ENCODE measurements around the gene FSIP2. TPM values are rescaled to one million over a fixed set of nuclear protein-coding genes. Genes with fewer than 3 reads are reported as not detected.

FSIP2 gene, protein sequence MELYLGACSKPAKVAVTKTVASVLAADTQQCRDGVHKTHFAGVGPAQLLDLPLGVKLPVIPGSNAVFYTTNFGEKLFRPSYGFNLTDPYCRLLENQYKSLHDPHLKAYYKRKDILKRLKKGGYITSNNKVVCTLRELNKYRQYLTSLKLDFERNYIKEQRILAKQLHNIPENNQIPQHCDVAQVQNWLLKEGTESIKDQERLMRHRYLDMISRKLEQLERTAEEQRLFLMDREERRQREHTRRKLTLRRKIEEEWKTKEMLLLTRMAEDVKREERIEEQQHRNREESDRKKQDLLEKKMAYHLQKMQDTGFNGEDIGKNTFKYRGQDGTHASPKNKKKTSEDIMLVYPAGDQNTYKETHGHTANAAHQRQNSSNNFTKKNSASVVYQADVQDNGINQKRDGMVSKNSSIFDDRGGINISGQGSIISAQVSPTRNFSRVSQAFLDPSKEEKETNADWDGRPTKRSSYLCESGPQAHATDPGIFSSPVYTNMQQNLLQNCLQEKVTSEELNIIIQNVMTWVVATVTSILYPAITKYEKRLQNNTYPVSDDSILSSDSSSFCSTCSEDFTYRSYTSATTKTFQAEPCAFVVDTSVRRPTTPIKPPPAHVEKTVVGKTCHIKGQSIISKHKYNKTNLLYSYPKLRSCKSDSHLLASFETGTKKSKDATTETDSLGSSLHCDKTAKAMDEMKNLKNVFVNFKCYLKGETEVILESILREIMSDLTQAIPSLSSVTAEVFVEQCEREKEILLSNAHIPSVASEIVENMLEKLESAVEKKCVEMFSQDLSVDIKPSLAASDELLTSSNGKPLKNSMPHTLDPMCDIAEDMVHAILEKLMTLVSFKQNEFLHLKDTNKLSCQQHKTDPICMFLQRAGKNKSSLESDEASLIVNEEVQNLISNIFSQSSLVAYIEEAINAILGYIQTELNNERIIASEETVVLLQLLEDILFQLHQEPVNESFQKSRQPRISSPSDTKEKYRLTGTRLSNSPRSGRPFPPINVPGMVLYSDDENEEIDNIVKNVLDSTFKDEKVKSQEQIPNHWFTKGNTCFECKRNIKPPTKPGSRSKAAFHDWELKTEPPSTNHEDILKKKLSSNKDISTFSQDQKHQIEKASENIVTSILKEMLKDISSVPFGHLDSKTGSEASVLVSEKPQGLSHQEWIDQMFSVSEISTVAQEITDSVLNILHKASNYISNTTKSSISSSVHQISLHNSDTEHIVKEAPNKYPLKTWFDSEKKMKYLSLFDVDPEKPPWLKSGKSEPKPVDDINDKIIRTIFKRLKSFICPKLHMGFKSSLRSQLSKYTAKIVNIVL (N-terminal part only)
- 2.6 TPM for total RNA-seq

DNA sequence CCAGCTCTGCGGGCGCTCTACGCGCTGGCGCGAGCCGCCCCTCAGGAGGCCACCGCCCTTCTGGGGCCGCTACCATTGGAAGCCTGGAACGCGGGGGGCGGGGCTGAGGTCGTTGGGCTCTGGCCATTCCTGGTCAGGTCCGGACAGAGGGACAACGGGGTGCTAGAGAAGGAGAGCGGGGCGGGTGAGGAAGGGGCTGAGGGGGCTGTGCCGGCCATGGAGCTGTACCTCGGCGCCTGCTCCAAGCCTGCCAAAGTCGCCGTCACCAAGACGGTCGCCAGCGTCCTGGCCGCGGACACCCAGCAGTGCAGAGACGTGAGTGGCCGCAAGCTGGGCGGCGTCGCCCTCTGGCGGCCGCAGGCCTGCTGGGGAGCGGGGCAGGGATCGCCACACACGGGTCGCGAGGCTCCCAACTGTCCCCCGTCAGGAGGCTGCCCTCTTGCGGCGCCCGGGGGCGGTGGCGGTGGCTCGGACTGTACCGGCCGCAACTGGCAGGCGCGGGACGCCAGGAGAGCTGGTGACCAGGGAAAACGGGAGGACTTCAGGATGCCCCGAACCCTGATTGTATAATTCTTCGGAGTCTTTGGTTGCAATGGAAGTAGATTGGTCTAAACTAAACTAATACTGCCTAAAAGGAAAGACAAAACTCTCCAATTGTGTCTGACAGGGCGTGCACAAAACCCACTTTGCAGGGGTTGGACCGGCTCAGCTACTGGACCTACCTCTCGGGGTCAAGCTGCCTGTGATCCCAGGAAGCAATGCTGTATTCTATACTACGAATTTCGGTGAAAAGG, at the start of gene FSIP2:
Gene FSIP2 (plus strand): TSS at position 126 of the 794 bp plus-strand sequence. CDS start 91 bp downstream, at position 217.

All from metanephros (tissue), 1 donor.